ENCODE measurements around the gene ORC3. TPM values are rescaled to one million over a fixed set of nuclear protein-coding genes. Genes with fewer than 3 reads are reported as not detected.
A peak's percentile ranks its signal among the peaks of the same experiment; 100 is the strongest.
"Not testable (repeated sequence)": the region's sequence is repeated elsewhere in the genome, so short reads cannot be mapped to it uniquely, and the experiment has no call there.

The ORC3 gene
- total RNA-seq, 1 donor from 2014 or later: 9.6 TPM

DNA sequence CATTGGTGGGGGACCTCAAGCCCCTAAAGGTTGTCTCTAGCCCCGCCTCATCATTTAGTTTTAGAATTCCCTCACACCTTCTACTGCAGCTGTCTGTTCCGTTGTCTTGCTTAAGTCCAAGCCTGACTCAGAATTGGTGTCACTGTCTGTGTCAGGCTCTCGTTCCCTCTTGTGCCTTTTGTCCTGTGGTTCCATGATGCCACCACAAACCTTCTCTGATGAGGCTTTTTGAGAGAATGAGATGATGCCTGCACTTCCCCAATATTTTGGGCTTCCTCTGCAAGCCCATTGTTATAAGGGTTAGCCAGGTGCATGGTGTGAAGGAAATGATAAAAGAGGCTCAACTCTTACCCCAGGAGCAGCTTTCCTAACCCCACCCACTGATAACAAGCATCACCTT, 120.2 kb downstream of the ORC3 start:
- no peaks in the 10 kb centered on the region for H3K9me3 ChIP-seq
- H3K4me1 ChIP-seq: no peaks in the 10 kb centered on the region
- H3K27me3 ChIP-seq: no peaks in the 10 kb centered on the region
- H3K36me3 ChIP-seq: no peaks in the 10 kb centered on the region
- H3K27ac ChIP-seq: no peak overlapping the region
- H3K4me3 ChIP-seq: no peak overlapping the region
- intact Hi-C loops (cut with DNase I): no loop called here
- TF ChIP-seq, protein P1, sequence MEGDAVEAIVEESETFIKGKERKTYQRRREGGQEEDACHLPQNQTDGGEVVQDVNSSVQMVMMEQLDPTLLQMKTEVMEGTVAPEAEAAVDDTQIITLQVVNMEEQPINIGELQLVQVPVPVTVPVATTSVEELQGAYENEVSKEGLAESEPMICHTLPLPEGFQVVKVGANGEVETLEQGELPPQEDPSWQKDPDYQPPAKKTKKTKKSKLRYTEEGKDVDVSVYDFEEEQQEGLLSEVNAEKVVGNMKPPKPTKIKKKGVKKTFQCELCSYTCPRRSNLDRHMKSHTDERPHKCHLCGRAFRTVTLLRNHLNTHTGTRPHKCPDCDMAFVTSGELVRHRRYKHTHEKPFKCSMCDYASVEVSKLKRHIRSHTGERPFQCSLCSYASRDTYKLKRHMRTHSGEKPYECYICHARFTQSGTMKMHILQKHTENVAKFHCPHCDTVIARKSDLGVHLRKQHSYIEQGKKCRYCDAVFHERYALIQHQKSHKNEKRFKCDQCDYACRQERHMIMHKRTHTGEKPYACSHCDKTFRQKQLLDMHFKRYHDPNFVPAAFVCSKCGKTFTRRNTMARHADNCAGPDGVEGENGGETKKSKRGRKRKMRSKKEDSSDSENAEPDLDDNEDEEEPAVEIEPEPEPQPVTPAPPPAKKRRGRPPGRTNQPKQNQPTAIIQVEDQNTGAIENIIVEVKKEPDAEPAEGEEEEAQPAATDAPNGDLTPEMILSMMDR (IDR thresholded peaks at IDR 0.05): no peak
- TF ChIP-seq POLR2AphosphoS5 (IDR thresholded peaks at IDR 0.05; ENCODE audit: insufficient read depth in 1 of 2, low read depth in 1 of 2) (no peak), POLR2A (IDR thresholded peaks at IDR 0.05) (no peak)
- no peak for DNase-seq (ENCODE audit: extremely low spot score in 2 of 2)

DNA sequence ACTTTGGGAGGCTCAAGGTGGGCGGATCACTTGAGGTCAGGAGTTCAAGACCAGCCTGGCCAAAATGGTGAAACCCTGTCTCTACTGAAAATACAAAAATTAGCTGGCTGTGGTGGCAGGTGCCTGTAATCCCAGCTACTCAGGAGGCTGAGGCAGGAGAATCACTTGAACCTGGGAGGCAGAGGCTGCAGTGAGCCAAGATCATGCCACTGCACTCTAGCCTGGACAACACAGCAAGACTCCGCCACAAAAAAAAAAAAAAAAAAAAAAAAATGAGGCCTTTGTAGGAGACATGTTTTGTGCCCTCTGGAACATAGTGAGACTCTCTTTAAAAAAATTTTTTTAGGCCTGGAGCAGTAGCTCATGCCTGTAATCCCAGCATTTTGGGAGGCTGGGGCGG, 122.8 kb downstream of the ORC3 start:
- H3K4me1 ChIP-seq; H3K4me3 ChIP-seq; H3K9me3 ChIP-seq; intact Hi-C loops (cut with DNase I); DNase-seq (ENCODE audit: extremely low spot score in 2 of 2); H3K27ac ChIP-seq; H3K27me3 ChIP-seq; H3K36me3 ChIP-seq: not testable (repeated sequence)

- no peaks in the 10 kb centered on the region for H3K4me1 ChIP-seq
- H3K27ac ChIP-seq: no peak overlapping the region
- TF ChIP-seq POLR2AphosphoS5 (IDR thresholded peaks at IDR 0.05; ENCODE audit: insufficient read depth in 1 of 2, low read depth in 1 of 2) (peak in 1 of 2 donors; percentile 25), POLR2A (IDR thresholded peaks at IDR 0.05) (no peak)
- TF ChIP-seq, protein P1 (IDR thresholded peaks at IDR 0.05): no peak
- no peaks in the 10 kb centered on the region for H3K36me3 ChIP-seq
- H3K9me3 ChIP-seq: no peaks in the 10 kb centered on the region
- H3K4me3 ChIP-seq: no peak overlapping the region
- no peak for DNase-seq (ENCODE audit: extremely low spot score in 2 of 2)
- no peaks in the 10 kb centered on the region for H3K27me3 ChIP-seq
- intact Hi-C loops (cut with DNase I): no loop called here
Measured at GRCh38 chr6:87714093-87714842, 124.3 kb downstream of the ORC3 start.

Other genes with a start within 250 kb of the ORC3 start
- 2.0 TPM for gene C6orf163, start 245.3 kb upstream of the ORC3 start, total RNA-seq
- not detected for gene CFAP206, start 182.2 kb upstream of the ORC3 start, total RNA-seq
- gene SLC35A1, start 117.2 kb upstream of the ORC3 start, total RNA-seq: 13.3 TPM
- 17.9 TPM for gene RARS2, start 148 bp upstream of the ORC3 start, total RNA-seq
- 32.9 TPM for gene AKIRIN2, start 112.1 kb downstream of the ORC3 start, total RNA-seq